ENCODE measurements around the gene SINHCAF. TPM values are rescaled to one million over a fixed set of nuclear protein-coding genes. Genes with fewer than 3 reads are reported as not detected.

SINHCAF gene
- total RNA-seq, 3 donors from 2014 or later: 46.8 to 79.2 (median 71.9) TPM

- Histone ChIP-seq H3K4me3 (no peak overlapping the region), H3K9me3 (no peaks in the 10 kb centered on the region), H3K4me1 (ENCODE audit: low read depth) (no peaks in the 10 kb centered on the region), H3K36me3 (ENCODE audit: low read depth) (no peaks in the 10 kb centered on the region)
- no peak for TF ChIP-seq CTCF (IDR thresholded peaks at IDR 0.05)
- DNase-seq (no peak), ATAC-seq (no peak)
- intact Hi-C loops (cut with DNase I, micrococcal nuclease): loop anchor here in 1 of 2 donors (10.0 kb wide), 1 partner anchor 388 kb away; no protein-coding TSS in a partner anchor
Observed at GRCh38 chr12:31233061-31233730, 92.8 kb downstream of the SINHCAF start.

GRCh38 chr12:31232361-31232965 lies 93.5 kb downstream of the SINHCAF start:
- H3K4me1 ChIP-seq (ENCODE audit: low read depth): no peaks in the 10 kb centered on the region
- H3K36me3 ChIP-seq (ENCODE audit: low read depth): no peaks in the 10 kb centered on the region
- TF ChIP-seq CTCF (IDR thresholded peaks at IDR 0.05): no peak
- no peak for DNase-seq
- no peak overlapping the region for H3K4me3 ChIP-seq
- no peak for ATAC-seq
- no peaks in the 10 kb centered on the region for H3K9me3 ChIP-seq
- intact Hi-C loops (cut with DNase I, micrococcal nuclease): loop anchor here in 1 of 2 donors (10.0 kb wide), 1 partner anchor 388 kb away; no protein-coding TSS in a partner anchor

GRCh38 chr12:31231611-31232360 lies 94.2 kb downstream of the SINHCAF start:
- H3K36me3 ChIP-seq (ENCODE audit: low read depth): no peaks in the 10 kb centered on the region
- no peak overlapping the region for H3K4me3 ChIP-seq
- no peak for TF ChIP-seq CTCF (IDR thresholded peaks at IDR 0.05)
- intact Hi-C loops (cut with DNase I, micrococcal nuclease): loop anchor here in 1 of 2 donors (10.0 kb wide), 1 partner anchor 387 kb away; no protein-coding TSS in a partner anchor
- ATAC-seq: no peak
- DNase-seq: no peak
- H3K9me3 ChIP-seq: no peaks in the 10 kb centered on the region
- H3K4me1 ChIP-seq (ENCODE audit: low read depth): no peaks in the 10 kb centered on the region
